Femur (tissue), 1 donor: ENCODE data around the gene FZD7.
A peak's percentile ranks its signal among the peaks of the same experiment; 100 is the strongest.

Experiments used
- DNase-seq: peaks from one replicate; pipeline ENCODE4 v3.0.0-alpha.2; 2017

Gene FZD7

GRCh38 chr2:202014759-202015211, 18.9 kb upstream of the FZD7 start:
- DNase-seq, result no peak

- DNase-seq, result no peak
Measured at GRCh38 chr2:202015471-202015870, 18.2 kb upstream of the FZD7 start.

- no peak for DNase-seq
Measured at GRCh38 chr2:202016579-202017227, 17.0 kb upstream of the FZD7 start.

GRCh38 chr2:202017940-202018339, 15.7 kb upstream of the FZD7 start:
- DNase-seq, result no peak

GRCh38 chr2:202018950-202019349, 14.7 kb upstream of the FZD7 start:
- no peak for DNase-seq

- no peak for DNase-seq
Measured at GRCh38 chr2:202019689-202020450, 13.8 kb upstream of the FZD7 start.

- no peak for DNase-seq
Measured at GRCh38 chr2:202022755-202023154, 10.9 kb upstream of the FZD7 start.

GRCh38 chr2:202023198-202023903, 10.3 kb upstream of the FZD7 start:
- DNase-seq, result no peak

- no peak for DNase-seq
Measured at GRCh38 chr2:202023904-202024266, 9.8 kb upstream of the FZD7 start.

- no peak for DNase-seq
Measured at GRCh38 chr2:202024871-202025270, 8.8 kb upstream of the FZD7 start.

GRCh38 chr2:202025816-202026215, 7.8 kb upstream of the FZD7 start:
- DNase-seq, result no peak

- DNase-seq, result no peak
Measured at GRCh38 chr2:202026507-202026906, 7.1 kb upstream of the FZD7 start.

GRCh38 chr2:202030691-202031090, 3.0 kb upstream of the FZD7 start:
- no peak for DNase-seq

GRCh38 chr2:202031246-202031951, 2.3 kb upstream of the FZD7 start:
- no peak for DNase-seq

- peak; percentile 88 for DNase-seq
Measured at GRCh38 chr2:202032846-202033316, 774 bp upstream of the FZD7 start.

- DNase-seq, result peak; percentile 46
Measured at GRCh38 chr2:202034249-202035088, 814 bp downstream of the FZD7 start.

- peak; percentile 80 for DNase-seq
Measured at GRCh38 chr2:202035089-202035940, 1.7 kb downstream of the FZD7 start.

GRCh38 chr2:202035941-202036372, 2.3 kb downstream of the FZD7 start:
- peak; percentile 41 for DNase-seq

GRCh38 chr2:202036601-202037037, 3.0 kb downstream of the FZD7 start:
- DNase-seq, result peak; percentile 54

- DNase-seq, result no peak
Measured at GRCh38 chr2:202037086-202037485, 3.4 kb downstream of the FZD7 start.
